Astrocyte (in vitro differentiated cells and primary cell): ENCODE measurements around the gene VPS72. TPM values are rescaled to one million over a fixed set of nuclear protein-coding genes. Genes with fewer than 3 reads are reported as not detected.

Source experiments
- DNase-seq: peaks from one replicate; pipeline ENCODE4 v3.0.0-alpha.2; 2010; ENCODE audit warnings: low read depth
- FAIRE-seq: peaks from 2 replicates; lab custom pipeline; 2011; peaks lifted over from hg19 to GRCh38; lab: Jason Lieb, UNC
- H2AFZ ChIP-seq: 2 replicates; pipeline ENCODE4 v1.6.0; 2012; ENCODE audit warnings: low read depth, low read length, inconsistent platforms
- H3K27ac ChIP-seq: 2 replicates; pipeline ENCODE4 v1.5.1; 2011; ENCODE audit warnings: low read depth, low read length, inconsistent platforms
- H3K27me3 ChIP-seq: 2 replicates; pipeline ENCODE4 v1.6.0; 2011; ENCODE audit warnings: low read length, inconsistent platforms; ENCODE audit not compliant: insufficient read depth
- H3K36me3 ChIP-seq: 2 replicates; pipeline ENCODE4 v1.5.1; 2011; ENCODE audit warnings: low read length, inconsistent platforms; ENCODE audit not compliant: insufficient read depth
- H3K4me1 ChIP-seq: 2 replicates; pipeline ENCODE4 v1.5.1; 2011; ENCODE audit warnings: low read length, inconsistent platforms; ENCODE audit not compliant: insufficient read depth
- H3K4me2 ChIP-seq: 2 replicates; pipeline ENCODE4 v1.6.0; 2012; ENCODE audit warnings: low read length, inconsistent platforms
- H3K4me3 ChIP-seq: 2 replicates; pipeline ENCODE4 v1.5.1; 2011; ENCODE audit warnings: low read depth, mild to moderate bottlenecking, low read length, inconsistent platforms; ENCODE audit not compliant: insufficient read depth
- H3K79me2 ChIP-seq: 2 replicates; pipeline ENCODE4 v1.6.0; 2012; ENCODE audit warnings: mild to moderate bottlenecking, low read length, inconsistent platforms; ENCODE audit not compliant: insufficient read depth
- H3K9ac ChIP-seq: 2 replicates; pipeline ENCODE4 v1.6.0; 2012; ENCODE audit warnings: mild to moderate bottlenecking, low read length, inconsistent platforms
- H3K9me3 ChIP-seq: 2 replicates; pipeline ENCODE4 v1.5.1; 2012; ENCODE audit warnings: low read depth, mild to moderate bottlenecking, low read length, inconsistent platforms; ENCODE audit not compliant: insufficient read depth
- H4K20me1 ChIP-seq: 2 replicates; pipeline ENCODE4 v1.6.0; 2012; ENCODE audit warnings: low read length, inconsistent platforms; ENCODE audit not compliant: insufficient read depth
- H3K27ac Mint-ChIP-seq: one replicate; pipeline ENCODE4 v1.8.0; 2021; ENCODE audit warnings: mild to moderate bottlenecking, mixed read lengths; ENCODE audit not compliant: unreplicated experiment
- H3K27me3 Mint-ChIP-seq: one replicate; pipeline ENCODE4 v1.8.0; 2021; ENCODE audit warnings: low read depth, mixed read lengths; ENCODE audit not compliant: unreplicated experiment
- H3K36me3 Mint-ChIP-seq: one replicate; pipeline ENCODE4 v1.8.0; 2021; ENCODE audit warnings: low read depth, mixed read lengths; ENCODE audit not compliant: unreplicated experiment
- H3K4me1 Mint-ChIP-seq: one replicate; pipeline ENCODE4 v1.8.0; 2021; ENCODE audit warnings: low read depth, mixed read lengths; ENCODE audit not compliant: unreplicated experiment
- H3K4me3 Mint-ChIP-seq: one replicate; pipeline ENCODE4 v1.8.0; 2021; ENCODE audit warnings: mild to moderate bottlenecking, moderate library complexity, mixed read lengths; ENCODE audit not compliant: unreplicated experiment
- H3K9me3 Mint-ChIP-seq: one replicate; pipeline ENCODE4 v1.8.0; 2021; ENCODE audit warnings: mild to moderate bottlenecking, mixed read lengths; ENCODE audit not compliant: unreplicated experiment
- CTCF ChIP-seq: IDR thresholded peaks from 2 replicates; pipeline ENCODE4 v1.5.1; 2011; ENCODE audit warnings: low read depth, mild to moderate bottlenecking, inconsistent platforms, low read length, moderate library complexity; ENCODE audit not compliant: insufficient read depth
- EZH2 ChIP-seq: IDR thresholded peaks from 2 replicates; pipeline ENCODE4 v1.6.1; 2012; ENCODE audit warnings: mild to moderate bottlenecking, low read length, inconsistent platforms; ENCODE audit not compliant: insufficient read depth
- total RNA-seq: library from RNA; stranded (reverse); gene quantifications from 2 replicates; pipeline ENCODE4 v1.2.1, GENCODE V29; 2021

Gene VPS72
- total RNA-seq, 1 donor from 2014 or later, result 59.0 TPM

DNA sequence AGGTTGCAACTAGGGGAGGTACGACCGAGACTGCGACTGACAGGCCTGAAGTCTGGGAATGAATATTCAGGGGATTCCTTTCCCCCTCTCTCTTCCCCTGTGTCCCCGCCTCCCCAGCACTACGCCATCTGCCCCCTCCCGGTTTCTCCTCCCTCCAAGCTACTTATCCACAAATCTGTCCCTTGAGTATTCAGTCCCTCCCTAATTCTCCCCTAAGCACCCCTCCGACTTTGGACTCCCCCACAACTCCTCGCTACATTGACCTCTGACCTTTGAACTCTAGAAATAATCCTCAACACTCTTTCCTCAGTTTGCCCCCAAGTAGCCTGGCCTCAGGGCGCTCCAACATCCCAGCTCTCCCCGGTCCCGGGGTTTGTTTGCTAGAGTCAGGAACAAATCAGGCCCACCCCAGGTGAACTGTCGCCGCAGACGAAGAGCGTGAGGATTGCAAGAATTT, 24.7 kb downstream of the VPS72 start:
- FAIRE-seq (no peak), DNase-seq (peak; percentile 46)
- Histone ChIP-seq H3K4me2 (peak overlapping the region; percentile 95), H3K36me3 (peaks cover 6% of the 10 kb centered on the region), H3K27me3 (no peaks in the 10 kb centered on the region), H3K79me2 (peaks cover 41% of the 10 kb centered on the region), H3K27ac (peak overlapping the region; percentile 91), H3K4me1 (peaks cover 15% of the 10 kb centered on the region), H4K20me1 (peaks cover 6% of the 10 kb centered on the region), H3K9me3 (no peaks in the 10 kb centered on the region), H2AFZ (peak overlapping the region; percentile 88), H3K4me3 (peak overlapping the region; percentile 99), H3K9ac (peak overlapping the region; percentile 98)
- H3K27ac Mint-ChIP-seq, result peak overlapping the region; percentile 94
- no peak for TF ChIP-seq CTCF
- no peak for TF ChIP-seq EZH2
- no peaks in the 10 kb centered on the region for H3K9me3 Mint-ChIP-seq
- H3K27me3 Mint-ChIP-seq, result no peaks in the 10 kb centered on the region
- H3K4me1 Mint-ChIP-seq, result peaks cover 11% of the 10 kb centered on the region
- peak overlapping the region; percentile 96 for H3K4me3 Mint-ChIP-seq
- H3K36me3 Mint-ChIP-seq, result peaks cover 19% of the 10 kb centered on the region

DNA sequence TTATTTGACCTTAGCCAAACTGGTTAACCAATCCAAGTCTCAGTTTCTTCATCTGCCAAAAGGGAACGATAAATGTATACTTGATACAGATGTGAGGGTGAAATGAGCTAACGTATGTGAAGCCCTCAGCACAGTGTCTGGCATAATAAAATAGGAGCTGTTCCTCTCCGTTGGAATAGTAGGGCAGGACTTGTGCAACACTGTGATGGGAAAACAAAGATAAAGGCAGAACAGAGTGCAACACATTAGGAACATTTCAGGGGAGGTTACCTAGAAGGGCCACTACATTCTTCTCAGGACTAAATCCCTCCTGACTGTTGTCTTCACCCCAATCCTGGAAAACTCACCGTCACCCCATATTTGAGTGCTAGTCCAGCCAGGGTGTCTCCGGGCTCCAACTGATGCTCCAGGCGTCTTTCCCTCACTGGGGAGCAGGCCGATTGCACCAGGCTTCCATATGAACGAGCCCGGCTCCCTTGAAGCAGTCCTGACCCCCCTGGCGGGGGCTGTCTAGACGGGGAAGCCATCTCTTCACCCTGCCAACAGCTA, 25.2 kb downstream of the VPS72 start:
- Histone ChIP-seq H3K4me3 (peak overlapping the region; percentile 99), H3K4me1 (peaks cover 15% of the 10 kb centered on the region), H3K4me2 (peak overlapping the region; percentile 95), H4K20me1 (peaks cover 5% of the 10 kb centered on the region), H3K9me3 (no peaks in the 10 kb centered on the region), H3K27ac (peak overlapping the region; percentile 13), H3K9ac (peak overlapping the region; percentile 98), H3K27me3 (no peaks in the 10 kb centered on the region), H3K36me3 (peaks cover 6% of the 10 kb centered on the region), H3K79me2 (peaks cover 41% of the 10 kb centered on the region), H2AFZ (peak overlapping the region; percentile 88)
- FAIRE-seq (no peak), DNase-seq (no peak)
- H3K4me1 Mint-ChIP-seq, result peaks cover 11% of the 10 kb centered on the region
- H3K36me3 Mint-ChIP-seq, result peaks cover 19% of the 10 kb centered on the region
- no peaks in the 10 kb centered on the region for H3K9me3 Mint-ChIP-seq
- no peak for TF ChIP-seq EZH2
- peak overlapping the region; percentile 94 for H3K27ac Mint-ChIP-seq
- H3K27me3 Mint-ChIP-seq, result no peaks in the 10 kb centered on the region
- H3K4me3 Mint-ChIP-seq, result peak overlapping the region; percentile 96

GRCh38 chr1:151159373-151159772, 30.6 kb downstream of the VPS72 start:
- H3K79me2 ChIP-seq, result peaks cover 5% of the 10 kb centered on the region

More at GRCh38 chr1:151159373-151159772, 30.6 kb downstream of the VPS72 start:
- Histone ChIP-seq H3K36me3 (peaks cover 12% of the 10 kb centered on the region), H4K20me1 (peaks cover 4% of the 10 kb centered on the region), H3K9ac (no peak overlapping the region), H3K4me2 (no peak overlapping the region), H2AFZ (no peak overlapping the region), H3K4me3 (no peak overlapping the region), H3K27ac (no peak overlapping the region), H3K4me1 (peaks cover 2% of the 10 kb centered on the region), H3K27me3 (no peaks in the 10 kb centered on the region), H3K9me3 (no peaks in the 10 kb centered on the region)
- Mint-ChIP-seq H3K27me3 (no peaks in the 10 kb centered on the region), H3K9me3 (no peaks in the 10 kb centered on the region), H3K36me3 (peaks cover 13% of the 10 kb centered on the region), H3K27ac (no peak overlapping the region), H3K4me3 (no peak overlapping the region), H3K4me1 (peaks cover 5% of the 10 kb centered on the region)
- no peak for TF ChIP-seq CTCF
- no peak for TF ChIP-seq EZH2
- DNase-seq, result no peak
- FAIRE-seq, result no peak
